GM23338 (cell line): ENCODE results near the gene FYB2. TPM values are rescaled to one million over a fixed set of nuclear protein-coding genes. Genes with fewer than 3 reads are reported as not detected.

ENCODE experiments used
- ATAC-seq: fragments of 200-7000 bp; cut with Tn5 transposase; 3 replicates; pipeline ENCODE4 v1.9.1; 2020
- DNase-seq: peaks from one replicate; pipeline ENCODE4 v3.0.0-alpha.2; 2015; ENCODE audit warnings: low spot score
- H2AFZ ChIP-seq: fragments of 200-600 bp; sonication (generic); 2 replicates; pipeline ENCODE4 v1.8.0; 2016; ENCODE audit warnings: antibody characterized with exemption, mild to moderate bottlenecking, moderate library complexity
- H3F3A ChIP-seq: fragments of 200-600 bp; sonication (generic); replicated peaks from 2 replicates; pipeline ENCODE4 v1.8.0; 2017; ENCODE audit warnings: antibody characterized with exemption, mixed run types, low read depth
- H3K27ac ChIP-seq: fragments of 200-600 bp; sonication (generic); 2 replicates; pipeline ENCODE4 v1.6.1; 2016; ENCODE audit warnings: low read depth
- H3K27me3 ChIP-seq: fragments of 200-600 bp; sonication (generic); 2 replicates; pipeline ENCODE4 v1.8.0; 2016; ENCODE audit warnings: mild to moderate bottlenecking, mixed run types, moderate library complexity; ENCODE audit not compliant: insufficient read depth
- H3K36me3 ChIP-seq: fragments of 200-600 bp; sonication (generic); 2 replicates; pipeline ENCODE4 v1.8.0; 2016; ENCODE audit warnings: mild to moderate bottlenecking; ENCODE audit not compliant: insufficient read depth
- H3K4me1 ChIP-seq: fragments of 200-600 bp; sonication (generic); 2 replicates; pipeline ENCODE4 v1.8.0; 2016; ENCODE audit warnings: mild to moderate bottlenecking, moderate library complexity; ENCODE audit not compliant: insufficient read depth
- H3K4me2 ChIP-seq: fragments of 200-600 bp; sonication (generic); 2 replicates; pipeline ENCODE4 v1.7.1; 2017; ENCODE audit warnings: mixed run types
- H3K4me3 ChIP-seq: fragments of 200-600 bp; sonication (generic); 2 replicates; pipeline ENCODE4 v1.6.1; 2016; ENCODE audit warnings: mixed run types
- H3K79me2 ChIP-seq: fragments of 200-600 bp; sonication (generic); replicated peaks from 2 replicates; pipeline ENCODE4 v1.8.0; 2017; ENCODE audit warnings: mild to moderate bottlenecking; ENCODE audit not compliant: insufficient read depth
- H3K9me2 ChIP-seq: fragments of 200-600 bp; sonication (generic); 2 replicates; pipeline ENCODE4 v1.8.0; 2017; ENCODE audit not compliant: insufficient read depth
- H4K20me1 ChIP-seq: fragments of 200-600 bp; sonication (generic); replicated peaks from 2 replicates; pipeline ENCODE4 v1.8.0; 2017; ENCODE audit warnings: mild to moderate bottlenecking; ENCODE audit not compliant: insufficient read depth
- H3K27ac Mint-ChIP-seq: 2 replicates; pipeline ENCODE4 v1.8.0; 2020; ENCODE audit warnings: inconsistent platforms, mild to moderate bottlenecking, moderate library complexity, mixed read lengths
- H3K27me3 Mint-ChIP-seq: 3 replicates; pipeline ENCODE4 v1.8.0; 2022; ENCODE audit warnings: low read depth, mild to moderate bottlenecking, moderate library complexity, mixed read lengths, inconsistent platforms; ENCODE audit not compliant: insufficient read depth, poor library complexity
- H3K36me3 Mint-ChIP-seq: 3 replicates; pipeline ENCODE4 v1.8.0; 2021; ENCODE audit warnings: low read depth, mild to moderate bottlenecking, inconsistent platforms, moderate library complexity, mixed read lengths
- H3K4me1 Mint-ChIP-seq: 3 replicates; pipeline ENCODE4 v1.8.0; 2020; ENCODE audit warnings: mild to moderate bottlenecking, inconsistent platforms, mixed read lengths
- H3K4me3 Mint-ChIP-seq: 3 replicates; pipeline ENCODE4 v1.8.0; 2021; ENCODE audit warnings: moderate library complexity, mild to moderate bottlenecking, inconsistent platforms, mixed read lengths
- H3K9me3 Mint-ChIP-seq: 3 replicates; pipeline ENCODE4 v1.8.0; 2020; ENCODE audit warnings: moderate library complexity, mild to moderate bottlenecking, inconsistent platforms, mixed read lengths
- CTCF ChIP-seq, 2 experiments: fragments of 200-600 bp in 1 of 2; sonication (generic) in 1 of 2; conservative IDR thresholded peaks; 2 replicates each; pipeline versions ENCODE4 v1.5.1 to v1.6.1; 2016 to 2017; ENCODE audit warnings: antibody characterized with exemption in 2 of 2, low read depth in 2 of 2, mild to moderate bottlenecking in 2 of 2, moderate library complexity in 1 of 2
- JUNB ChIP-seq: IDR thresholded peaks from one replicate; pipeline ENCODE4 v1.6.1; 2016; ENCODE audit warnings: antibody characterized with exemption; ENCODE audit not compliant: unreplicated experiment
- POLR2AphosphoS5 ChIP-seq: IDR thresholded peaks from 2 replicates; pipeline ENCODE4 v1.6.1; 2016; ENCODE audit warnings: antibody characterized with exemption, low read depth
- STAT1 ChIP-seq: IDR thresholded peaks from one replicate; pipeline ENCODE4 v1.6.1; 2016; ENCODE audit warnings: antibody characterized with exemption; ENCODE audit not compliant: unreplicated experiment
- ZNF114 ChIP-seq: fragments of 250-450 bp; sonication (Bioruptor Pico); IDR thresholded peaks from 2 replicates; pipeline ENCODE4 v1.5.0; 2020; ENCODE audit warnings: mild to moderate bottlenecking, moderate library complexity
- ZNF331 ChIP-seq: fragments of 250-450 bp; sonication (Bioruptor Pico); IDR thresholded peaks from 2 replicates; pipeline ENCODE4 v1.5.0; 2020; ENCODE audit warnings: low read depth, mild to moderate bottlenecking, moderate library complexity
- ZNF462 ChIP-seq: fragments of 250-450 bp; sonication (Bioruptor Pico); IDR thresholded peaks from 2 replicates; pipeline ENCODE4 v1.5.0; 2020; ENCODE audit warnings: mild to moderate bottlenecking, moderate library complexity
- polyA plus RNA-seq: library from polyadenylated mRNA; unstranded; fragments of >200 nt; fragmentation: Nextera tagmentation; extraction: Ambion mirVana; gene quantifications from 2 replicates; pipeline ENCODE4 v1.2.1, GENCODE V29; 2016
- total RNA-seq: library from RNA; depleted of rRNA; stranded (reverse); fragments of >200 nt; shearing (Covaris generic); gene quantifications from 2 replicates; pipeline ENCODE4 v1.2.3, GENCODE V29; 2014

FYB2 gene
- total and polyA plus RNA-seq, 2 experiments from 2014 or later = 0.39 TPM; not detected in 1

GRCh38 chr1:56719171-56719570, 100.0 kb downstream of the FYB2 start:
- H2AFZ ChIP-seq = no peak overlapping the region
- no peaks in the 10 kb centered on the region for H3K9me2 ChIP-seq
- no peaks in the 10 kb centered on the region for H4K20me1 ChIP-seq
- no peaks in the 10 kb centered on the region for H3K36me3 ChIP-seq
- no peaks in the 10 kb centered on the region for H3K79me2 ChIP-seq
- TF ChIP-seq JUNB = no peak
- TF ChIP-seq CTCF (conservative IDR thresholded peaks at IDR 0.05; ENCODE audit: low read depth in 2 of 2) = no peak
- TF ChIP-seq POLR2AphosphoS5 = no peak
- no peak for TF ChIP-seq ZNF462
- TF ChIP-seq STAT1 = no peak
- no peak for TF ChIP-seq ZNF114
- no peak for TF ChIP-seq ZNF331
- Mint-ChIP-seq H3K36me3 (no peaks in the 10 kb centered on the region), H3K4me3 (no peak overlapping the region), H3K27ac (no peak overlapping the region), H3K9me3 (no peaks in the 10 kb centered on the region), H3K27me3 (no peaks in the 10 kb centered on the region), H3K4me1 (no peaks in the 10 kb centered on the region; the same call in 2 of the 3 replicates)
- H3K4me2 ChIP-seq = no peak overlapping the region
- no peaks in the 10 kb centered on the region for H3K4me1 ChIP-seq
- H3K4me3 ChIP-seq = no peak overlapping the region
- no peak for DNase-seq
- H3F3A ChIP-seq = no peaks in the 10 kb centered on the region
- no peak overlapping the region for H3K27ac ChIP-seq
- H3K27me3 ChIP-seq = no peaks in the 10 kb centered on the region
- no peak for ATAC-seq
